H1 (cell line): Measurements from ENCODE around the gene ELMO1. TPM values are rescaled to one million over a fixed set of nuclear protein-coding genes. Genes with fewer than 3 reads are reported as not detected.

Experiments
- CTBP2 ChIP-seq: IDR thresholded peaks from 2 replicates; pipeline ENCODE4 v1.7.0; 2011; ENCODE audit warnings: borderline replicate concordance, mild to moderate bottlenecking, moderate library complexity, mixed read lengths, low read length; ENCODE audit not compliant: insufficient read depth, insufficient read length
- NANOG ChIP-seq: IDR thresholded peaks from 2 replicates; pipeline ENCODE4 v1.6.1; 2011; ENCODE audit warnings: low read length, low read depth, mild to moderate bottlenecking, inconsistent platforms; ENCODE audit not compliant: insufficient read depth, poor library complexity, severe bottlenecking
- NRF1 ChIP-seq: IDR thresholded peaks from 2 replicates; pipeline ENCODE4 v1.6.1; 2011; ENCODE audit warnings: mild to moderate bottlenecking, low read depth, low read length, improper control_type of control experiment
- RAD21 ChIP-seq, 2 experiments: IDR thresholded peaks in 1 of 2; conservative IDR thresholded peaks in 1 of 2; 2 replicates each; pipeline ENCODE4 v1.6.1; 2011; ENCODE audit warnings: low read depth in 2 of 2, low read length in 2 of 2, improper control_type of control experiment in 1 of 2, inconsistent platforms in 1 of 2, mild to moderate bottlenecking in 1 of 2, moderate library complexity in 1 of 2
- SAP30 ChIP-seq: fragments of 300-600 bp; sonication (generic); IDR thresholded peaks from 2 replicates; pipeline ENCODE4 v1.7.1; 2012; ENCODE audit warnings: low read length, moderate library complexity, mild to moderate bottlenecking, inconsistent platforms; ENCODE audit not compliant: insufficient read depth, insufficient replicate concordance
- polyA plus RNA-seq, 7 experiments: library from polyadenylated mRNA; depleted of rRNA in 3 of 7; stranded (reverse) in 5 of 7; unstranded in 2 of 7; fragments of >200 nt in 5 of 7; fragments of 200-250 nt in 2 of 7; gene quantifications; 1 replicate in 5 of 7; 2 replicates in 1 of 7; 4 replicates in 1 of 7; pipeline versions ENCODE4 v1.2.1 to v1.2.3, GENCODE V29; 2011 to 2013; ENCODE audit warnings: missing spikeins in 2 of 7, mixed read lengths in 2 of 7
- total RNA-seq: library from RNA; stranded (reverse); fragmentation: NEBNext Ultra II Directional; extraction: Animal tissue kit (Norgen Biotek cat#: 25700); gene quantifications from 2 replicates; pipeline ENCODE4 v1.2.1, GENCODE V29; 2021

Gene ELMO1
- total and polyA plus RNA-seq, 2 of the 8 experiments (the other 6 are each of a cell fraction or from before 2014, with no cell fraction given) = 18.4 to 21.0 TPM

DNA sequence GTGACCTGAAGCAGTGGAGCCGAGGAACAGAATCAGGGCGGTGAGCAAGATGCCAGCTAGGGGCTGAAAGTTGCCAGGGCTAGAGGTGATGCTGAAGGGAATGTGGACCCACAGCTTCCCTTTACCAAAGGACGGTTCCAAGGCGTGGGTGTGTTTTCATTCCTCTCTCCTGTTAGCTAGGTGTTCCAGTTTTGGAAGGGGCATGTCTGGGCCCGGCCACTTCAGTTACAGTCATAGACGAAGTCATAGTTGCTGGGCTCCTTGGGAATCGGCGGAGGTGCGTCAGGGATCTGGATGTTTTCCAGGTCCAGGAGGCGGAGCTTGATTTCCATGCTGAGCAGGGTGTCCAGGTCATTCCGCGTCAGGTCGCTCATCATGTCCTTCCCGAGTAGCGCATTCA, 593.3 kb downstream of the ELMO1 start (continued):
- TF ChIP-seq CTBP2 (no peak), NANOG (no peak), RAD21 (IDR thresholded peaks at IDR 0.05 in 1 of 2, conservative IDR thresholded peaks at IDR 0.05 in 1 of 2; ENCODE audit: low read depth in 2 of 2, low read length in 2 of 2) (no peak), NRF1 (no peak), SAP30 (no peak)
